Mammary epithelial cell (primary cell): ENCODE data around the gene MED8.

ENCODE experiments used
- CTCF ChIP-seq, 2 donors: IDR thresholded peaks in 1 of 2; conservative IDR thresholded peaks in 1 of 2; 2 replicates each; pipeline ENCODE4 v1.5.1; 2011 to 2012; ENCODE audit warnings: inconsistent platforms in 2 of 2, low read length in 2 of 2, mild to moderate bottlenecking in 2 of 2, control low read depth in 1 of 2, low read depth in 1 of 2; ENCODE audit not compliant: insufficient read depth in 1 of 2; ENCODE audit errors: extremely low read depth in 1 of 2
- EZH2 ChIP-seq: IDR thresholded peaks from 2 replicates; pipeline ENCODE4 v1.6.1; 2012; ENCODE audit warnings: low read length, inconsistent platforms, borderline replicate concordance

- TF ChIP-seq CTCF (conservative IDR thresholded peaks at IDR 0.05 in 1 of 2, IDR thresholded peaks at IDR 0.05 in 1 of 2; ENCODE audit: extremely low read depth in 1 of 2, insufficient read depth in 1 of 2, low read depth in 1 of 2, low read length in 2 of 2), result no peak
- TF ChIP-seq EZH2, result no peak
Observed at GRCh38 chr1:43350976-43351375, 38.6 kb downstream of the MED8 start.
